ENCODE results near the gene GRIK3.

Gene GRIK3

GRCh38 chr1:36764798-36765197 is 269.5 kb downstream of the GRIK3 start:
- DNase-seq (ENCODE audit: low read depth), result no peak
- Histone ChIP-seq H3K4me3 (ENCODE audit: low read length) (no peak overlapping the region), H3K4me1 (ENCODE audit: control insufficient read depth, insufficient read depth, low read length) (no peaks in the 10 kb centered on the region), H3K9ac (ENCODE audit: low read length) (no peak overlapping the region), H3K36me3 (ENCODE audit: control insufficient read depth, insufficient read depth, low read length, severe bottlenecking) (no peaks in the 10 kb centered on the region), H3K27me3 (replicated peaks; ENCODE audit: control insufficient read depth, insufficient read depth, low read length) (peaks cover 13% of the 10 kb centered on the region), H3K9me3 (ENCODE audit: control insufficient read depth, low read length) (peaks cover 3% of the 10 kb centered on the region)

DNA sequence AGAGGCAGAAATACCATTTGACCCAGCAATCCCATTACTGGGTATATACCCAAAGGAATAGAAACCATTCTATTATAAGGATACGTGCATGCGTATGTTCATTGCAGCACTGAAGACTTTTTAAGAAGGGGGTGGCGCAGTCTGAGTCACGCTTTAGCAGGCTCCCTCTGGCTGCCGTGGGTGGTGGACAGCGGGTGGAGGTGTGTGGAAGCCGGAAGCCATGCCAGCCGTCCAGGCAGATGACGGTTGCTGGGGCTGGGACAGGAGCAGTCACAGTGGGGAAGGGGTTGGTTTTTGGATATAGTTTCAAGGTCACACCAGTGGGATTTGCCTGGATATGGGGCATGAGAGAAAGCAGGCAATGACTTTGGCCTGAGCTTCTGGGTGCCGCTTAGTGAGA is 270.5 kb downstream of the GRIK3 start:
- H3K4me3 ChIP-seq (ENCODE audit: low read length), result no peak overlapping the region
- no peak overlapping the region for H3K9ac ChIP-seq (ENCODE audit: low read length)
- H3K27me3 ChIP-seq (replicated peaks; ENCODE audit: control insufficient read depth, insufficient read depth, low read length), result peaks cover 4% of the 10 kb centered on the region
- no peak for DNase-seq (ENCODE audit: low read depth)
- no peaks in the 10 kb centered on the region for H3K4me1 ChIP-seq (ENCODE audit: control insufficient read depth, insufficient read depth, low read length)
- H3K9me3 ChIP-seq (ENCODE audit: control insufficient read depth, low read length), result peaks cover 7% of the 10 kb centered on the region
- H3K36me3 ChIP-seq (ENCODE audit: control insufficient read depth, insufficient read depth, low read length, severe bottlenecking), result no peaks in the 10 kb centered on the region

DNA sequence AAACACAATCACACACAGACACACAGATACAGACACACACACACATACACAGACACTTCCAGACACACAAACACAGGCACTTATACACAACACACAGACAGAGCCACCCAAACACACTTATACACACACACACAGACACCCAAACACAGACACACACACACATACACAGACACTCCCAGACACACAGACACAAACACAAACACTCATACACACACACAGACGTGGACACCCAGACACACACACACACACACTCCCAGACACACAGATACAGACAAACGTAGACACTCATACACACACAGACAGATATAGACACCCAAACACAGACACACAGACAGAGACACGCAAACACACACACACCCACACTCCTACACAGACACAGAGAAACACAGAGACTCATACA is 272.1 kb downstream of the GRIK3 start:
- Histone ChIP-seq H3K9ac (ENCODE audit: low read length) (no peak overlapping the region), H3K4me1 (ENCODE audit: control insufficient read depth, insufficient read depth, low read length) (no peaks in the 10 kb centered on the region), H3K9me3 (ENCODE audit: control insufficient read depth, low read length) (peaks cover 7% of the 10 kb centered on the region), H3K4me3 (ENCODE audit: low read length) (no peak overlapping the region), H3K36me3 (ENCODE audit: control insufficient read depth, insufficient read depth, low read length, severe bottlenecking) (no peaks in the 10 kb centered on the region), H3K27me3 (replicated peaks; ENCODE audit: control insufficient read depth, insufficient read depth, low read length) (peaks cover 7% of the 10 kb centered on the region)
- DNase-seq (ENCODE audit: low read depth), result no peak

DNA sequence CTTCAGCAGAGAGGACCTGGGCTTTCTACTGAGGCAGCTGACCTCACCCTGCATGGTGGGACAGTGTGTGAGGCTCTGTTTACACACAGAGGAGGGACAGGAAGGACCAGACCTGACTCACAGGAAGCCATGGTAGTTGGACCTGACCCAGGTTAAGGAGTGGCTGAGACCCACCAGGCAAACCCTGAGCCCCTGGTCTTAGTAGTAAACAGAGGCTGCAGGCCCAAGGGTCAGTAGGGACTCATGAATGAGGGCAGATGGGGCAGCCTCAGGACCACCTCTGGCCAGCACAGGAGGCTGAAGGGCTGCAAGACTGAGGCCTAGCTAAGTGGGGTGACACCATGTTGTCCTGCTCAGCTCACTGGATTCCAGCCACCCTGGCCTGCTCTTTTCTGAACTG is 273.2 kb downstream of the GRIK3 start:
- Histone ChIP-seq H3K36me3 (ENCODE audit: control insufficient read depth, insufficient read depth, low read length, severe bottlenecking) (no peaks in the 10 kb centered on the region), H3K9me3 (ENCODE audit: control insufficient read depth, low read length) (peaks cover 7% of the 10 kb centered on the region), H3K4me1 (ENCODE audit: control insufficient read depth, insufficient read depth, low read length) (no peaks in the 10 kb centered on the region), H3K4me3 (ENCODE audit: low read length) (no peak overlapping the region), H3K9ac (ENCODE audit: low read length) (no peak overlapping the region), H3K27me3 (replicated peaks; ENCODE audit: control insufficient read depth, insufficient read depth, low read length) (peaks cover 7% of the 10 kb centered on the region)
- DNase-seq (ENCODE audit: low read depth), result no peak

DNA sequence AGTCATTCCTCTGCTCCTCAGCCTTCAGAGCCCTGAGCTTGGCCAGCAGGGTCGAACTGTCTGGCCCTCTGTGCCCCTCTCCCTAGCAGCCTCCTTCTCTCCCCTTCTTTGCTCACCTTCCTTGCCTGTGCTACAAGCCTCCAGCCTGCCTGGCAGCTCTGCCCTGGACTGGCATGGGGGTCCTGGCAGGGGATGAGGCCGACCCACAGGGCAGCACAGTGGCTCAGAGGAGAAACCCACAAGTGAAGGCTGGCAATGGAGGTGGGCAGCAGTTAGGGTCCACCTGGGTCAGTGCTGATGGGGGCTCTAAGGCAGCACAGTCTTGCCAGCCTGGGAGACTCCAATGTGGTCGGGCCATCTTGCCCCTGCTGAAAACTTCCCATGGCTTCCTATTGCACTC is 274.2 kb downstream of the GRIK3 start:
- H3K4me3 ChIP-seq (ENCODE audit: low read length), result no peak overlapping the region
- peaks cover 7% of the 10 kb centered on the region for H3K9me3 ChIP-seq (ENCODE audit: control insufficient read depth, low read length)
- DNase-seq (ENCODE audit: low read depth), result no peak
- no peaks in the 10 kb centered on the region for H3K4me1 ChIP-seq (ENCODE audit: control insufficient read depth, insufficient read depth, low read length)
- H3K27me3 ChIP-seq (replicated peaks; ENCODE audit: control insufficient read depth, insufficient read depth, low read length), result peaks cover 7% of the 10 kb centered on the region
- H3K9ac ChIP-seq (ENCODE audit: low read length), result no peak overlapping the region
- H3K36me3 ChIP-seq (ENCODE audit: control insufficient read depth, insufficient read depth, low read length, severe bottlenecking), result no peaks in the 10 kb centered on the region

GRCh38 chr1:36759355-36759754 is 275.0 kb downstream of the GRIK3 start:
- H3K27me3 ChIP-seq (replicated peaks; ENCODE audit: control insufficient read depth, insufficient read depth, low read length), result peaks cover 7% of the 10 kb centered on the region
- peaks cover 7% of the 10 kb centered on the region for H3K9me3 ChIP-seq (ENCODE audit: control insufficient read depth, low read length)
- H3K4me1 ChIP-seq (ENCODE audit: control insufficient read depth, insufficient read depth, low read length), result no peaks in the 10 kb centered on the region
- no peak overlapping the region for H3K9ac ChIP-seq (ENCODE audit: low read length)
- no peaks in the 10 kb centered on the region for H3K36me3 ChIP-seq (ENCODE audit: control insufficient read depth, insufficient read depth, low read length, severe bottlenecking)
- DNase-seq (ENCODE audit: low read depth), result no peak
- H3K4me3 ChIP-seq (ENCODE audit: low read length), result no peak overlapping the region

- no peak for DNase-seq (ENCODE audit: low read depth)
- Histone ChIP-seq H3K4me3 (ENCODE audit: low read length) (no peak overlapping the region), H3K9me3 (ENCODE audit: control insufficient read depth, low read length) (peaks cover 7% of the 10 kb centered on the region), H3K4me1 (ENCODE audit: control insufficient read depth, insufficient read depth, low read length) (no peaks in the 10 kb centered on the region), H3K9ac (ENCODE audit: low read length) (no peak overlapping the region), H3K36me3 (ENCODE audit: control insufficient read depth, insufficient read depth, low read length, severe bottlenecking) (no peaks in the 10 kb centered on the region), H3K27me3 (replicated peaks; ENCODE audit: control insufficient read depth, insufficient read depth, low read length) (peaks cover 9% of the 10 kb centered on the region)
These were observed 278.7 kb downstream of the GRIK3 start for GRCh38 chr1:36755303-36756230.

GRCh38 chr1:36754366-36754765 is 279.9 kb downstream of the GRIK3 start:
- Histone ChIP-seq H3K27me3 (replicated peaks; ENCODE audit: control insufficient read depth, insufficient read depth, low read length) (peaks cover 9% of the 10 kb centered on the region), H3K4me1 (ENCODE audit: control insufficient read depth, insufficient read depth, low read length) (no peaks in the 10 kb centered on the region), H3K9me3 (ENCODE audit: control insufficient read depth, low read length) (peaks cover under 1% of the 10 kb centered on the region), H3K36me3 (ENCODE audit: control insufficient read depth, insufficient read depth, low read length, severe bottlenecking) (no peaks in the 10 kb centered on the region), H3K4me3 (ENCODE audit: low read length) (no peak overlapping the region), H3K9ac (ENCODE audit: low read length) (no peak overlapping the region)
- no peak for DNase-seq (ENCODE audit: low read depth)

- no peak for DNase-seq (ENCODE audit: low read depth)
- Histone ChIP-seq H3K36me3 (ENCODE audit: control insufficient read depth, insufficient read depth, low read length, severe bottlenecking) (no peaks in the 10 kb centered on the region), H3K27me3 (replicated peaks; ENCODE audit: control insufficient read depth, insufficient read depth, low read length) (peaks cover 9% of the 10 kb centered on the region), H3K4me3 (ENCODE audit: low read length) (no peak overlapping the region), H3K9me3 (ENCODE audit: control insufficient read depth, low read length) (no peaks in the 10 kb centered on the region), H3K9ac (ENCODE audit: low read length) (no peak overlapping the region), H3K4me1 (ENCODE audit: control insufficient read depth, insufficient read depth, low read length) (no peaks in the 10 kb centered on the region)
These were observed 280.9 kb downstream of the GRIK3 start for GRCh38 chr1:36753451-36753850.

GRCh38 chr1:36752891-36753361 is 281.4 kb downstream of the GRIK3 start:
- Histone ChIP-seq H3K4me1 (ENCODE audit: control insufficient read depth, insufficient read depth, low read length) (no peaks in the 10 kb centered on the region), H3K9me3 (ENCODE audit: control insufficient read depth, low read length) (no peaks in the 10 kb centered on the region), H3K4me3 (ENCODE audit: low read length) (no peak overlapping the region), H3K27me3 (replicated peaks; ENCODE audit: control insufficient read depth, insufficient read depth, low read length) (peaks cover 9% of the 10 kb centered on the region), H3K36me3 (ENCODE audit: control insufficient read depth, insufficient read depth, low read length, severe bottlenecking) (no peaks in the 10 kb centered on the region), H3K9ac (ENCODE audit: low read length) (no peak overlapping the region)
- DNase-seq (ENCODE audit: low read depth), result no peak

DNA sequence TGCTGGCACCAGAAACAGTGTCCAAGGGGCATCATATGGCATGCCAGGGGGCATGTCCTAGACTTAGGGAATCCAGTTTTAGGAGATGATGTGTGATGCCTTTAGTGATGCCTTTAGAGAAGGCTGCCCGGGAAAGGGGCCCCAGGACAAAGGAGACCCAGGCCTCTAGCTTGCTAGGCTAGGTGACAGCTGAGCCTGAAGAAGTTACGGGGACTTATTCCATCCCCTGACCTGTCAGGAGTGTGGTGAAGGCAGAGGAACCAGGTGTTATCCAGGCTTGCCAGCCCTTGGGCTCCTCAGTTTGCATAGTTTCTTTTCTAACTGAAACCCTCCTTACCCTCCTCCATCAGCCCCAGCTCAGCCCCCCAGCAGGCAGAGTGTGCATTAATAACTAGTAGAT is 281.9 kb downstream of the GRIK3 start:
- no peak overlapping the region for H3K9ac ChIP-seq (ENCODE audit: low read length)
- no peaks in the 10 kb centered on the region for H3K4me1 ChIP-seq (ENCODE audit: control insufficient read depth, insufficient read depth, low read length)
- H3K27me3 ChIP-seq (replicated peaks; ENCODE audit: control insufficient read depth, insufficient read depth, low read length), result peaks cover 4% of the 10 kb centered on the region
- H3K4me3 ChIP-seq (ENCODE audit: low read length), result no peak overlapping the region
- no peaks in the 10 kb centered on the region for H3K9me3 ChIP-seq (ENCODE audit: control insufficient read depth, low read length)
- H3K36me3 ChIP-seq (ENCODE audit: control insufficient read depth, insufficient read depth, low read length, severe bottlenecking), result no peaks in the 10 kb centered on the region
- DNase-seq (ENCODE audit: low read depth), result no peak

All from adipocyte (in vitro differentiated cells).